Transverse colon (tissue), 4 donors: ENCODE data around the gene TH. TPM values are rescaled to one million over a fixed set of nuclear protein-coding genes. Genes with fewer than 3 reads are reported as not detected.

ENCODE experiments used
- DNase-seq: peaks from one replicate; pipeline ENCODE4 v3.0.0-alpha.2; 2019
- H3K27ac ChIP-seq, 4 donors: fragments of 200-600 bp; sonication (generic); 2 replicates each; pipeline ENCODE4 v1.5.1; 2016 to 2018; ENCODE audit warnings: inconsistent platforms in 4 of 4
- H3K27me3 ChIP-seq: fragments of 200-600 bp; sonication (generic); 2 replicates; pipeline ENCODE4 v1.5.1; 2017; ENCODE audit warnings: inconsistent platforms
- H3K36me3 ChIP-seq, 4 donors: fragments of 200-600 bp; sonication (generic); 2 replicates each; pipeline ENCODE4 v1.5.1; 2017 to 2019; ENCODE audit warnings: inconsistent platforms in 4 of 4
- H3K4me1 ChIP-seq, 4 donors: fragments of 200-600 bp; sonication (generic); 2 replicates each; pipeline ENCODE4 v1.5.1; 2017 to 2020; ENCODE audit warnings: inconsistent platforms in 4 of 4
- H3K4me3 ChIP-seq, 4 donors: fragments of 200-600 bp; sonication (generic); 1 replicate in 1 of 4; 2 replicates in 3 of 4; pipeline versions ENCODE4 v1.5.1 to v1.6.1; 2017 to 2019; ENCODE audit warnings: inconsistent platforms in 4 of 4
- H3K9me3 ChIP-seq, 2 donors: fragments of 200-600 bp; sonication (generic); 2 replicates each; pipeline ENCODE4 v1.5.1; 2017 to 2019; ENCODE audit warnings: inconsistent platforms in 2 of 2
- CTCF ChIP-seq, 5 experiments: fragments of 200-600 bp in 3 of 5; fragments of 450-650 bp in 2 of 5; sonication (generic) in 3 of 5; IDR thresholded peaks; 1 replicate in 2 of 5; 2 replicates in 3 of 5; pipeline ENCODE4 v1.5.1; 2016 to 2017; ENCODE audit warnings: antibody characterized with exemption in 5 of 5, inconsistent platforms in 3 of 5, mild to moderate bottlenecking in 2 of 5, moderate library complexity in 1 of 5
- EP300 ChIP-seq: sonication (generic); formaldehyde crosslinking; IDR thresholded peaks from one replicate; pipeline ENCODE4 v1.6.1; 2017; ENCODE audit warnings: antibody characterized with exemption, low read depth
- POLR2A ChIP-seq: fragments of 450-650 bp; IDR thresholded peaks from one replicate; pipeline ENCODE4 v1.6.1; 2016; ENCODE audit warnings: antibody characterized with exemption, mild to moderate bottlenecking, moderate library complexity
- POLR2AphosphoS5 ChIP-seq, 3 donors: sonication (generic); formaldehyde crosslinking; IDR thresholded peaks; one replicate each; pipeline ENCODE4 v1.6.1; 2016; ENCODE audit warnings: antibody characterized with exemption in 3 of 3
- WGBS, 2 donors: methylation state at CpG; one replicate each; pipeline ENCODE4 v1.1.5; 2018; ENCODE audit warnings: low coverage in 1 of 2; 5-methylcytosine and 5-hydroxymethylcytosine counted together
- in situ Hi-C, 4 donors: fragments of 200-750 bp; cut with MboI; loops; one replicate each; pipeline versions ENCODE4 v1.15.0 to v1.15.1; 2017; ENCODE audit warnings: low sequenced_read_pairs in 3 of 4, low pct_ligation_motif_present in 1 of 4, low pct_unique_long_range_greater_than_20kb in 1 of 4
- intact Hi-C: fragments of 100-400 bp; cut with DNase I; formaldehyde crosslinking; loops from one replicate; pipeline ENCODE4 v1.15.1; 2023; ENCODE audit warnings: low total_unique reads
- total RNA-seq, 4 donors: library from RNA; depleted of rRNA; stranded (reverse); fragments of >200 nt; gene quantifications; one replicate each; pipeline ENCODE4 v1.1.0, GENCODE V29; 2016

The TH gene
- total RNA-seq, 4 donors from 2014 or later = not detected

- WGBS, 2 donors = 35% methylated on average over 5 of the region's 10 CpGs; no CpG with 5 or more reads in 1 of the 2 donors
- intact Hi-C loops (no loop called here), in situ Hi-C loops (loop anchor here in 3 of 4 donors (25.0 kb wide), 2 partner anchors 457 to 482 kb away; partner anchors contain the start of gene KRTAP5-6 (in 2 of the 3))
- Histone ChIP-seq H3K4me3 (no peak overlapping the region), H3K27ac (no peak overlapping the region), H3K9me3 (no peaks in the 10 kb centered on the region), H3K27me3 (peaks cover 44% of the 10 kb centered on the region), H3K4me1 (peaks cover 3 to 9% (median 7%) of the 10 kb centered on the region in 4 donors), H3K36me3 (no peaks in the 10 kb centered on the region)
- TF ChIP-seq POLR2AphosphoS5 (IDR thresholded peaks at IDR 0.05) (no peak), POLR2A (no peak), CTCF (IDR thresholded peaks at IDR 0.05) (no peak), EP300 (no peak)
- no peak for DNase-seq
Measured at GRCh38 chr11:2169005-2169378, 2.6 kb downstream of the TH start.

GRCh38 chr11:2168286-2169004, 3.2 kb downstream of the TH start:
- Histone ChIP-seq H3K4me3 (no peak overlapping the region), H3K9me3 (no peaks in the 10 kb centered on the region), H3K4me1 (peaks cover 3 to 9% (median 7%) of the 10 kb centered on the region in 4 donors), H3K36me3 (no peaks in the 10 kb centered on the region), H3K27me3 (peaks cover 46% of the 10 kb centered on the region), H3K27ac (no peak overlapping the region)
- intact Hi-C loops (no loop called here), in situ Hi-C loops (loop anchor here in 3 of 4 donors (25.0 kb wide), 2 partner anchors 456 to 481 kb away; partner anchors contain the start of gene KRTAP5-6 (in 2 of the 3))
- TF ChIP-seq POLR2AphosphoS5 (IDR thresholded peaks at IDR 0.05) (no peak), CTCF (IDR thresholded peaks at IDR 0.05) (no peak), EP300 (no peak), POLR2A (no peak)
- DNase-seq = no peak
- WGBS, 2 donors = 40 to 67% methylated on average over 2 to 26 of the region's 33 CpGs

GRCh38 chr11:2167141-2168045, 4.2 kb downstream of the TH start:
- TF ChIP-seq EP300 (no peak), POLR2A (no peak), POLR2AphosphoS5 (IDR thresholded peaks at IDR 0.05) (no peak), CTCF (IDR thresholded peaks at IDR 0.05) (no peak)
- in situ Hi-C loops = loop anchor here in 3 of 4 donors (25.0 kb wide), 2 partner anchors 455 to 480 kb away; partner anchors contain the start of gene KRTAP5-6 (in 2 of the 3)
- Histone ChIP-seq H3K27me3 (peaks cover 46% of the 10 kb centered on the region), H3K9me3 (no peaks in the 10 kb centered on the region), H3K36me3 (no peaks in the 10 kb centered on the region), H3K4me3 (no peak overlapping the region), H3K4me1 (peaks cover 3 to 9% (median 7%) of the 10 kb centered on the region in 4 donors), H3K27ac (no peak overlapping the region)
- intact Hi-C loops = no loop called here
- no peak for DNase-seq
- 79% methylated on average over 30 of the region's 31 CpGs; no CpG with 5 or more reads in 1 of the 2 donors for WGBS, 2 donors
